Duodenal mucosa (tissue), 2 donors: ENCODE results near the gene CDC37.

ENCODE experiments used
- H3K27ac ChIP-seq: one replicate; pipeline ENCODE4 v1.7.0; 2013; ENCODE audit warnings: low read depth, low read length
- H3K27me3 ChIP-seq, 2 donors: one replicate each; pipeline ENCODE4 v1.7.0; 2013; ENCODE audit warnings: low read length in 2 of 2, control low read depth in 1 of 2; ENCODE audit not compliant: insufficient read depth in 2 of 2, control insufficient read depth in 1 of 2
- H3K36me3 ChIP-seq, 2 donors: one replicate each; pipeline ENCODE4 v1.7.0; 2013; ENCODE audit warnings: low read length in 2 of 2, control low read depth in 1 of 2; ENCODE audit not compliant: insufficient read depth in 2 of 2, control insufficient read depth in 1 of 2
- H3K4me1 ChIP-seq, 2 donors: one replicate each; pipeline ENCODE4 v1.7.0; 2013; ENCODE audit warnings: low read length in 2 of 2, control low read depth in 1 of 2; ENCODE audit not compliant: insufficient read depth in 2 of 2, control insufficient read depth in 1 of 2
- H3K4me3 ChIP-seq, 2 donors: one replicate each; pipeline ENCODE4 v1.7.0; 2013; ENCODE audit warnings: low read length in 2 of 2, low read depth in 1 of 2
- H3K9ac ChIP-seq, 2 donors: one replicate each; pipeline ENCODE4 v1.7.0; 2013; ENCODE audit warnings: low read length in 2 of 2, low read depth in 1 of 2
- H3K9me3 ChIP-seq, 2 donors: one replicate each; pipeline ENCODE4 v1.7.0; 2013; ENCODE audit warnings: low read length in 2 of 2, control low read depth in 1 of 2; ENCODE audit not compliant: control insufficient read depth in 1 of 2

CDC37 gene

GRCh38 chr19:10403137-10404021 lies at the start of gene CDC37:
CDC37 (minus strand) TSS chr19:10403542; CDS start chr19:10403479, 63 bp downstream.
- H3K9ac ChIP-seq: peak within 1 kb of the TSS; percentile 96 to 98
- peaks cover 0 to 3% of the 10 kb centered on the region in 2 donors for H3K36me3 ChIP-seq
- peak within 1 kb of the TSS; percentile 56 for H3K27ac ChIP-seq
- peaks cover 4 to 12% of the 10 kb centered on the region in 2 donors for H3K27me3 ChIP-seq
- peak within 1 kb of the TSS; percentile 87 to 93 for H3K4me3 ChIP-seq
- H3K9me3 ChIP-seq: no peaks in the 10 kb centered on the region
- H3K4me1 ChIP-seq: peaks cover 29 to 40% of the 10 kb centered on the region in 2 donors

GRCh38 chr19:10450853-10451609 lies 47.7 kb upstream of the CDC37 start:
- peaks cover 0 to 7% of the 10 kb centered on the region in 2 donors for H3K4me1 ChIP-seq
- H3K27me3 ChIP-seq: no peaks in the 10 kb centered on the region
- H3K27ac ChIP-seq: no peak overlapping the region
- H3K4me3 ChIP-seq: no peak overlapping the region
- no peak overlapping the region for H3K9ac ChIP-seq
- peaks cover 0 to 6% of the 10 kb centered on the region in 2 donors for H3K36me3 ChIP-seq
- no peaks in the 10 kb centered on the region for H3K9me3 ChIP-seq

GRCh38 chr19:10450191-10450852 lies 47.0 kb upstream of the CDC37 start:
- H3K27ac ChIP-seq: no peak overlapping the region
- no peak overlapping the region for H3K4me3 ChIP-seq

GRCh38 chr19:10449037-10449436 lies 45.7 kb upstream of the CDC37 start:
- Histone ChIP-seq H3K27ac (no peak overlapping the region), H3K9me3 (no peaks in the 10 kb centered on the region), H3K36me3 (peaks cover 0 to 6% of the 10 kb centered on the region in 2 donors), H3K27me3 (no peaks in the 10 kb centered on the region), H3K9ac (no peak overlapping the region), H3K4me3 (no peak overlapping the region), H3K4me1 (peaks cover 0 to 7% of the 10 kb centered on the region in 2 donors)

More at GRCh38 chr19:10450191-10450852, 47.0 kb upstream of the CDC37 start:
- Histone ChIP-seq H3K27me3 (no peaks in the 10 kb centered on the region), H3K36me3 (peaks cover 0 to 6% of the 10 kb centered on the region in 2 donors), H3K9me3 (no peaks in the 10 kb centered on the region), H3K9ac (no peak overlapping the region), H3K4me1 (peaks cover 0 to 7% of the 10 kb centered on the region in 2 donors)

- Histone ChIP-seq H3K27me3 (no peaks in the 10 kb centered on the region), H3K36me3 (no peaks in the 10 kb centered on the region), H3K9ac (no peak overlapping the region), H3K27ac (no peak overlapping the region), H3K9me3 (no peaks in the 10 kb centered on the region), H3K4me1 (no peaks in the 10 kb centered on the region), H3K4me3 (no peak overlapping the region)
These were observed 39.4 kb upstream of the CDC37 start for GRCh38 chr19:10442698-10443097.

- no peaks in the 10 kb centered on the region for H3K4me1 ChIP-seq
- no peaks in the 10 kb centered on the region for H3K36me3 ChIP-seq
- no peak overlapping the region for H3K27ac ChIP-seq
- H3K9ac ChIP-seq: no peak overlapping the region
- no peaks in the 10 kb centered on the region for H3K27me3 ChIP-seq
- no peak overlapping the region for H3K4me3 ChIP-seq
- H3K9me3 ChIP-seq: no peaks in the 10 kb centered on the region
These were observed 36.2 kb upstream of the CDC37 start for GRCh38 chr19:10439588-10439987.

- H3K4me3 ChIP-seq: no peak overlapping the region
- no peaks in the 10 kb centered on the region for H3K36me3 ChIP-seq
- H3K27ac ChIP-seq: no peak overlapping the region
- H3K9ac ChIP-seq: no peak overlapping the region
- H3K9me3 ChIP-seq: no peaks in the 10 kb centered on the region
- H3K4me1 ChIP-seq: peaks cover 7 to 18% of the 10 kb centered on the region in 2 donors
- H3K27me3 ChIP-seq: peaks cover 15 to 17% of the 10 kb centered on the region in 2 donors
These were observed 29.8 kb upstream of the CDC37 start for GRCh38 chr19:10433131-10433536.

- Histone ChIP-seq H3K27me3 (peaks cover 15 to 17% of the 10 kb centered on the region in 2 donors), H3K27ac (no peak overlapping the region), H3K4me1 (peaks cover 7 to 18% of the 10 kb centered on the region in 2 donors), H3K9ac (peak overlapping the region in 1 of 2 donors; percentile 25), H3K36me3 (no peaks in the 10 kb centered on the region), H3K9me3 (no peaks in the 10 kb centered on the region), H3K4me3 (peak overlapping the region; percentile 54 to 62)
These were observed 29.4 kb upstream of the CDC37 start for GRCh38 chr19:10432736-10433130.

- Histone ChIP-seq H3K27ac (peak overlapping the region; percentile 32), H3K9me3 (no peaks in the 10 kb centered on the region), H3K9ac (peak overlapping the region; percentile 52 to 74), H3K4me3 (peak overlapping the region; percentile 62 to 80), H3K27me3 (peaks cover 15 to 17% of the 10 kb centered on the region in 2 donors), H3K36me3 (no peaks in the 10 kb centered on the region), H3K4me1 (peaks cover 7 to 18% of the 10 kb centered on the region in 2 donors)
These were observed 28.8 kb upstream of the CDC37 start for GRCh38 chr19:10431943-10432735.
